Prostate gland (tissue), 2 donors: Measurements from ENCODE around the gene DHX35.

ENCODE experiments used
- POLR2A ChIP-seq: fragments of 450-650 bp; IDR thresholded peaks from one replicate; pipeline ENCODE4 v1.6.1; 2016; ENCODE audit warnings: antibody characterized with exemption, mild to moderate bottlenecking
- TF ChIP-seq, protein P1 (sequence below), 4 experiments: fragments of 200-600 bp in 2 of 4; fragments of 450-650 bp in 2 of 4; sonication (generic) in 2 of 4; IDR thresholded peaks; 1 replicate in 3 of 4; 2 replicates in 1 of 4; pipeline ENCODE4 v1.5.1; 2016 to 2019; ENCODE audit warnings: antibody characterized with exemption in 4 of 4, mild to moderate bottlenecking in 2 of 4, moderate library complexity in 2 of 4

DNA sequence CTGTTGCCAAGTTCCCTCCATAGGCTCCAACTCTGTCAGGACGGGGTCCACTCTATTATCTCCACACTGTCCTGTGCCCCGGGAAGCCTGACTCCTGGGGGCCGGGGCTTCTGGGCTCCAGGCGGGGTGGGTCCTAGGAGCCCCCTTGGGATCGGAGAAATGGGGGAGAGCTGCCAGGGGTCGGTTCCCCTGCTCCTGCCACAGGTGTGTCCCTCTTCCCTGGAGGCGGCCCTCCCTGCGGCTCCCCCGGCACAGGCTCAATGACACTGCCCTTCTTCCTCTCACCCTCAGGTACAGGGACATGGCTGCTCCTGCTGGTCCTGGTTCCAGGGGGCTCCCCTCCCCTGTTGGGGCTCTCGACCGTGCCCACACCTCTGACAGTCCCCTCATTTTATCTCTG is 110.0 kb downstream of the DHX35 start:
- TF ChIP-seq, protein P1, sequence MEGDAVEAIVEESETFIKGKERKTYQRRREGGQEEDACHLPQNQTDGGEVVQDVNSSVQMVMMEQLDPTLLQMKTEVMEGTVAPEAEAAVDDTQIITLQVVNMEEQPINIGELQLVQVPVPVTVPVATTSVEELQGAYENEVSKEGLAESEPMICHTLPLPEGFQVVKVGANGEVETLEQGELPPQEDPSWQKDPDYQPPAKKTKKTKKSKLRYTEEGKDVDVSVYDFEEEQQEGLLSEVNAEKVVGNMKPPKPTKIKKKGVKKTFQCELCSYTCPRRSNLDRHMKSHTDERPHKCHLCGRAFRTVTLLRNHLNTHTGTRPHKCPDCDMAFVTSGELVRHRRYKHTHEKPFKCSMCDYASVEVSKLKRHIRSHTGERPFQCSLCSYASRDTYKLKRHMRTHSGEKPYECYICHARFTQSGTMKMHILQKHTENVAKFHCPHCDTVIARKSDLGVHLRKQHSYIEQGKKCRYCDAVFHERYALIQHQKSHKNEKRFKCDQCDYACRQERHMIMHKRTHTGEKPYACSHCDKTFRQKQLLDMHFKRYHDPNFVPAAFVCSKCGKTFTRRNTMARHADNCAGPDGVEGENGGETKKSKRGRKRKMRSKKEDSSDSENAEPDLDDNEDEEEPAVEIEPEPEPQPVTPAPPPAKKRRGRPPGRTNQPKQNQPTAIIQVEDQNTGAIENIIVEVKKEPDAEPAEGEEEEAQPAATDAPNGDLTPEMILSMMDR (IDR thresholded peaks at IDR 0.05): no peak
- TF ChIP-seq POLR2A: no peak
